ENCODE data around the gene HSPA1B. TPM values are rescaled to one million over a fixed set of nuclear protein-coding genes. Genes with fewer than 3 reads are reported as not detected.

HSPA1B gene
- polyA plus RNA-seq, 2 of the 4 experiments (the other 2 are of a cell fraction) = 70.6 to 125 TPM

- no peak for TF ChIP-seq MYC (IDR thresholded peaks at IDR 0.05; ENCODE audit: borderline replicate concordance, low read length)
- TF ChIP-seq POLR2AphosphoS2 (conservative IDR thresholded peaks at IDR 0.05; ENCODE audit: low read length) = no peak
- no peak for TF ChIP-seq HEYL (CRISPR knock-in tag; IDR thresholded peaks at IDR 0.05)
- no peak for TF ChIP-seq USF2 (IDR thresholded peaks at IDR 0.05)
- no peak for TF ChIP-seq KDM1A (IDR thresholded peaks at IDR 0.05; ENCODE audit: low read depth)
- TF ChIP-seq ZNF302 (CRISPR knock-in tag; IDR thresholded peaks at IDR 0.05) = no peak
- no peak for TF ChIP-seq ZSCAN20 (CRISPR knock-in tag; IDR thresholded peaks at IDR 0.05)
- no peak for TF ChIP-seq RCOR1 (IDR thresholded peaks at IDR 0.05; ENCODE audit: low read depth, low read length)
- no peak for TF ChIP-seq CTCF (IDR thresholded peaks at IDR 0.05)
- no peak for TF ChIP-seq ZFP36 (IDR thresholded peaks at IDR 0.05; ENCODE audit: borderline replicate concordance, partially characterized antibody)
- no peak for TF ChIP-seq FOSB (CRISPR knock-in tag; IDR thresholded peaks at IDR 0.05)
- H3K27ac ChIP-seq = no peak overlapping the region
- no peak overlapping the region for H3K4me2 ChIP-seq
- no peaks in the 10 kb centered on the region for H3K4me1 ChIP-seq
- ChIA-PET POLR2A (no interaction called here), CTCF (interaction anchor here (0.8 to 1.8 kb wide), 4 partner anchors 9 to 77 kb away, joined by 3 to 5 read pairs (median 4); no protein-coding TSS in a partner anchor)
- H3K4me3 ChIP-seq = no peak overlapping the region
- no peak for ATAC-seq
- FAIRE-seq = no peak
- WGBS (ENCODE audit: missing lambda C conversion rate) = 66% methylated on average over 3 of the region's 5 CpGs
- DNase-seq (ENCODE audit: low read depth in 1 of 2, low spot score in 1 of 2) = no peak
- H3K9me3 ChIP-seq = no peaks in the 10 kb centered on the region
Measured at GRCh38 chr6:31874836-31875572, 47.5 kb downstream of the HSPA1B start.

GRCh38 chr6:31875877-31876276, 48.3 kb downstream of the HSPA1B start:
- ChIA-PET POLR2A (interaction anchor here (1.0 kb wide), 1 partner anchor 76 kb away, joined by 3 read pairs; no protein-coding TSS in a partner anchor), CTCF (interaction anchor here (1.2 to 1.8 kb wide), 3 partner anchors 11 to 77 kb away, joined by 4 to 5 read pairs (median 5); no protein-coding TSS in a partner anchor)
- H3K4me3 ChIP-seq = no peak overlapping the region
- H3K4me1 ChIP-seq = no peaks in the 10 kb centered on the region
- no peak overlapping the region for H3K4me2 ChIP-seq
- no peak for DNase-seq (ENCODE audit: low read depth in 1 of 2, low spot score in 1 of 2)
- FAIRE-seq = no peak
- TF ChIP-seq SMC3 (IDR thresholded peaks at IDR 0.05) (no peak), TP53 (CRISPR knock-in tag; IDR thresholded peaks at IDR 0.05) (no peak), ELK1 (IDR thresholded peaks at IDR 0.05; ENCODE audit: low read depth, low read length) (no peak), JUNB (IDR thresholded peaks at IDR 0.05) (no peak), BCL3 (IDR thresholded peaks at IDR 0.05) (no peak), MYC (IDR thresholded peaks at IDR 0.05; ENCODE audit: borderline replicate concordance, low read length) (no peak), HOXB13 (CRISPR knock-in tag; IDR thresholded peaks at IDR 0.05; ENCODE audit: low read depth) (no peak), RARB (CRISPR knock-in tag; IDR thresholded peaks at IDR 0.05) (no peak), CBX8 (IDR thresholded peaks at IDR 0.05) (no peak), EHMT2 (IDR thresholded peaks at IDR 0.05; ENCODE audit: low read depth) (no peak), HOXA7 (CRISPR knock-in tag; IDR thresholded peaks at IDR 0.05) (no peak), PHF8 (IDR thresholded peaks at IDR 0.05; ENCODE audit: borderline replicate concordance, low read depth) (no peak), RCOR1 (IDR thresholded peaks at IDR 0.05; ENCODE audit: low read depth, low read length) (no peak), CEBPB (IDR thresholded peaks at IDR 0.05) (no peak), FOXS1 (CRISPR knock-in tag; IDR thresholded peaks at IDR 0.05) (no peak), CHD4 (IDR thresholded peaks at IDR 0.05; ENCODE audit: borderline replicate concordance) (no peak), RNF2 (IDR thresholded peaks at IDR 0.05; ENCODE audit: borderline replicate concordance, low read depth) (no peak), EP300 (IDR thresholded peaks at IDR 0.05) (no peak), HOXB5 (CRISPR knock-in tag; IDR thresholded peaks at IDR 0.05) (no peak), HMGXB4 (CRISPR knock-in tag; IDR thresholded peaks at IDR 0.05; ENCODE audit: borderline replicate concordance) (no peak)
- H3K9me3 ChIP-seq = no peaks in the 10 kb centered on the region
- 66% methylated on average over 5 of the region's 5 CpGs for WGBS (ENCODE audit: missing lambda C conversion rate)
- H3K27ac ChIP-seq = no peak overlapping the region
- no peak for ATAC-seq

All from A549 (cell line).